Sigmoid colon (tissue), 7 donors: ENCODE measurements around the gene PIP5KL1. TPM values are rescaled to one million over a fixed set of nuclear protein-coding genes. Genes with fewer than 3 reads are reported as not detected.
A peak's percentile ranks its signal among the peaks of the same experiment; 100 is the strongest.

Experiments used
- DNase-seq: peaks from one replicate; pipeline ENCODE4 v3.0.0-alpha.2; 2019
- H3K27ac ChIP-seq, 4 donors: fragments of 200-600 bp; sonication (generic); one replicate each; pipeline ENCODE4 v1.5.1; 2016 to 2019; ENCODE audit warnings: mild to moderate bottlenecking in 1 of 4
- H3K27me3 ChIP-seq, 3 donors: fragments of 200-600 bp; sonication (generic); one replicate each; pipeline ENCODE4 v1.5.1; 2019; ENCODE audit warnings: mild to moderate bottlenecking in 1 of 3
- H3K36me3 ChIP-seq, 4 donors: fragments of 200-600 bp; sonication (generic); one replicate each; pipeline ENCODE4 v1.5.1; 2016 to 2019
- H3K4me1 ChIP-seq, 4 donors: fragments of 200-600 bp; sonication (generic); one replicate each; pipeline ENCODE4 v1.5.1; 2017 to 2019
- H3K4me3 ChIP-seq, 4 donors: fragments of 200-600 bp; sonication (generic); one replicate each; pipeline ENCODE4 v1.5.1; 2017 to 2019; ENCODE audit warnings: mild to moderate bottlenecking in 2 of 4, moderate library complexity in 1 of 4
- H3K9me3 ChIP-seq, 4 donors: fragments of 200-600 bp in 3 of 4; sonication (generic) in 3 of 4; one replicate each; pipeline versions ENCODE4 v1.5.1 to v1.6.1; 2013 to 2019
- EP300 ChIP-seq, 4 donors: sonication (generic); formaldehyde crosslinking; IDR thresholded peaks; one replicate each; pipeline ENCODE4 v1.6.1; 2017; ENCODE audit warnings: antibody characterized with exemption in 4 of 4
- POLR2A ChIP-seq, 2 donors: fragments of 450-650 bp; IDR thresholded peaks; one replicate each; pipeline ENCODE4 v1.6.1; 2016; ENCODE audit warnings: antibody characterized with exemption in 2 of 2, mild to moderate bottlenecking in 2 of 2, moderate library complexity in 2 of 2
- POLR2AphosphoS5 ChIP-seq, 4 donors: sonication (generic); formaldehyde crosslinking; IDR thresholded peaks; one replicate each; pipeline ENCODE4 v1.6.1; 2017; ENCODE audit warnings: antibody characterized with exemption in 4 of 4
- WGBS, 2 donors: extraction: QIAGEN DNeasy Blood & Tissue Kit; methylation state at CpG; one replicate each; pipeline ENCODE4 v1.1.7; 2013; 5-methylcytosine and 5-hydroxymethylcytosine counted together
- intact Hi-C: fragments of 100-400 bp; cut with DNase I; formaldehyde crosslinking; loops from one replicate; pipeline ENCODE4 v1.15.1; 2023
- polyA plus RNA-seq, 3 donors: library from polyadenylated mRNA; stranded (reverse); fragments of 200-250 nt; gene quantifications; one replicate each; pipeline ENCODE4 v1.2.3, GENCODE V29; 2013
- total RNA-seq, 4 donors: library from RNA; depleted of rRNA; stranded (reverse); fragments of >200 nt; gene quantifications; one replicate each; pipeline ENCODE4 v1.1.0, GENCODE V29; 2016
- TF ChIP-seq, protein P1 (sequence below), 4 experiments: fragments of 450-650 bp in 3 of 4; fragments of 200-600 bp in 1 of 4; IDR thresholded peaks; one replicate each; pipeline ENCODE4 v1.5.1; 2016 to 2019; ENCODE audit warnings: antibody characterized with exemption in 4 of 4, mild to moderate bottlenecking in 3 of 4, moderate library complexity in 2 of 4
- donor health status: healthy with polysubstance abuse.
- donor health status: Bipolar disorder and iron deficiency.
- donor health status: healthy.

Gene PIP5KL1
- total and polyA plus RNA-seq, 7 donors, result 0.16 to 4.2 (median 2.1) TPM; not detected in 1

DNA sequence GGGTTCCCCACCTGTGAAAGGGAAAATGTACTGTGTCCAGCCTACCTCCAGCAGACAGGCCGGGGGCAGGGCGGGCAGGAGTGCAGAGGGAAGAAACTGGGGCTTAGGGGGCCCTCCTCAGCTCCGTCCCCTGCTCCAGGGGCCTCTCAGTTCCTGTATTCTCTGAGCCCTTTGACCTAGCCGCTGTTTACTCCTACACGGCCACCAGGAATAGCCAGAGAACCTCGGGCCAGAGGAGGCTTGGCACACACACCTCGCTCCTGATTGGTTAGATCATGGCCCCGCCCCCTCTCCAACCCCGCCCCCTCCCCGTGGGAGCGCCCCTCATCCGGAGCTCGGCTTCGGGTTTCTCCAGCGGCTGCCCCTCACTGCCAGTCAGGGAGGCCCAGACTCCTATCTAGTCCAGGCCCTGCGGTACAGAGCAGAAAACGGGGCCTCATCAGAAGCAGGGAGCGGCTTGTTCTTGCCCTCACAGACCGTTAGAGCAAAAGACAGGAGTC lies 33.3 kb downstream of the PIP5KL1 start:
- H3K4me1 ChIP-seq, result peaks cover 0 to 48% (median 43%) of the 10 kb centered on the region in 4 donors
- intact Hi-C loops, result loop anchor here (1.0 kb wide), 1 partner anchor 19 kb away; no protein-coding TSS in a partner anchor
- H3K36me3 ChIP-seq, result peaks cover 34 to 42% (median 38%) of the 10 kb centered on the region in 4 donors
- peak overlapping the region; percentile 94 to 98 (median 97) for H3K27ac ChIP-seq
- no peaks in the 10 kb centered on the region for H3K27me3 ChIP-seq
- 16 to 19% methylated on average over 19 of the region's 19 CpGs for WGBS, 2 donors
- peak; percentile 29 to 59 (median 48) for TF ChIP-seq POLR2AphosphoS5 (IDR thresholded peaks at IDR 0.05)
- TF ChIP-seq POLR2A (IDR thresholded peaks at IDR 0.05), result no peak
- peak; percentile 96 for DNase-seq
- H3K9me3 ChIP-seq, result peaks cover 0 to 3% (median 0%) of the 10 kb centered on the region in 4 donors
- peak overlapping the region; percentile 17 to 100 (median 63) for H3K4me3 ChIP-seq

DNA sequence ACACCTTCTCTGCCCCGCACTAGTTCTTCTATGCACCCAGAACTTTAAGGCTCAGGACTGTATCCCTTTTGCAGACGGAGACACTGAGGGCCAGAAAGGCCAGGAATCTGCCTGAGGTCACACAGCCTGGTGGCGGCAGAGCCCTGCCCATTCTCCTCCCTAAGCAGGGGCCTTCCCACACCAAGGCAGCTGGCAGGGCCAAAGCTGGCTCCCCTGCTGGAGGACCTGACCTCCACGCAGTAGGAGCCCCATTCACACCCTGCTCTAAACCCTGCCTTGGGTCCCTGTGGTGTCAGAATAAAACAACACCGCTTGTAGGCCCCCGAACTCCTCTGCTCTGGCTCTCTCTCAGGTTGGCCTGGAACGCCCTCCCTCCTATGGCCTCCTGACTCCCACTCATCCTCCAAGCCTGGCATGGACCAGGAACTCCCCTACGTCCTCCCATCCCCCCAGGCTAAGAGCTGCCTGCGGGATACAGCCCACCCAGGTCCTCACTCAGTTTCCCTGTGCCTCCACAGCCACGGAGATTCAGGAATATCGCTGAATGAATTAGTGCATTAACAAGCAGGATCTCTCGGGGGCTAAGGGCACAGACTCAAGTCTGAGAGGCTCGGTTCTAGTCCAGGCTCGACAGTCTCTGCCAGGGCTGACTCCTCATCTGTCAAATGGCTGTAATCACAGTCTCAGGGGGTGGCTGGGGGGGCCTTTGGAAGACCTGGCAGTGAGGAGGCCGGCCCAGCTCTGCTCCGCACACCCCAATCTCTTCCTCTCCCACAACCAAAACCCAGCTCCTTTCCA lies 34.0 kb downstream of the PIP5KL1 start:
- Histone ChIP-seq H3K27ac (peak overlapping the region; percentile 94 to 98 (median 97)), H3K36me3 (peaks cover 37 to 48% (median 39%) of the 10 kb centered on the region in 4 donors)
- 78 to 82% methylated on average over 16 of the region's 16 CpGs for WGBS, 2 donors

DNA sequence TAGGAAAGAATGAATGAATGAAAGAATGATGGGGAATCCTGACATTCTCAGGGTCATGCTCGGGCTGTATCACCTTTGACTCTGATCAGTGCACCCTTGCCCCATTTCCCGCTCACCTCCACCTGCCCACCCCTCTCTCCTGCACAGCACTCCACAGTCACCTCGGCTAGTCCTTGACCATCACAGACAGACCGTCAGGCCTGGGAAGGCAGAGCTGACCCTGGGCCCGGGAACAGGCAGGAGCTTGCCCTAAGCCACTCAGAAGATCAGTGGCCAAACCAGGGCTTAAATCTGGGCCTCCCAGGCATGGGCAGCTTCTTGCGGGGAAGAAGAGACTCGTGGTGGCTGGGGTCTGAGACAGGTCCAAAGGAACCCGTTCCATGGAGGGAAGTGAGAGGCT lies 34.8 kb downstream of the PIP5KL1 start:
- H3K27ac ChIP-seq, result no peak overlapping the region
- TF ChIP-seq EP300 (IDR thresholded peaks at IDR 0.05), result no peak
- no peak for TF ChIP-seq POLR2A (IDR thresholded peaks at IDR 0.05)
- TF ChIP-seq, protein P1, sequence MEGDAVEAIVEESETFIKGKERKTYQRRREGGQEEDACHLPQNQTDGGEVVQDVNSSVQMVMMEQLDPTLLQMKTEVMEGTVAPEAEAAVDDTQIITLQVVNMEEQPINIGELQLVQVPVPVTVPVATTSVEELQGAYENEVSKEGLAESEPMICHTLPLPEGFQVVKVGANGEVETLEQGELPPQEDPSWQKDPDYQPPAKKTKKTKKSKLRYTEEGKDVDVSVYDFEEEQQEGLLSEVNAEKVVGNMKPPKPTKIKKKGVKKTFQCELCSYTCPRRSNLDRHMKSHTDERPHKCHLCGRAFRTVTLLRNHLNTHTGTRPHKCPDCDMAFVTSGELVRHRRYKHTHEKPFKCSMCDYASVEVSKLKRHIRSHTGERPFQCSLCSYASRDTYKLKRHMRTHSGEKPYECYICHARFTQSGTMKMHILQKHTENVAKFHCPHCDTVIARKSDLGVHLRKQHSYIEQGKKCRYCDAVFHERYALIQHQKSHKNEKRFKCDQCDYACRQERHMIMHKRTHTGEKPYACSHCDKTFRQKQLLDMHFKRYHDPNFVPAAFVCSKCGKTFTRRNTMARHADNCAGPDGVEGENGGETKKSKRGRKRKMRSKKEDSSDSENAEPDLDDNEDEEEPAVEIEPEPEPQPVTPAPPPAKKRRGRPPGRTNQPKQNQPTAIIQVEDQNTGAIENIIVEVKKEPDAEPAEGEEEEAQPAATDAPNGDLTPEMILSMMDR (IDR thresholded peaks at IDR 0.05), result no peak
- no peak for TF ChIP-seq POLR2AphosphoS5 (IDR thresholded peaks at IDR 0.05)
- no peak overlapping the region for H3K4me3 ChIP-seq
- no peak for DNase-seq
- no peaks in the 10 kb centered on the region for H3K27me3 ChIP-seq
- H3K4me1 ChIP-seq, result peaks cover 0 to 41% (median 39%) of the 10 kb centered on the region in 4 donors
- 95% methylated on average over 8 of the region's 8 CpGs for WGBS, 2 donors
- intact Hi-C loops, result no loop called here
- peaks cover 40 to 53% (median 44%) of the 10 kb centered on the region in 4 donors for H3K36me3 ChIP-seq
- peaks cover 0 to 3% (median 0%) of the 10 kb centered on the region in 4 donors for H3K9me3 ChIP-seq

More for the DNA sequence above, 34.0 kb downstream of the PIP5KL1 start:
- peak; percentile 66 for DNase-seq
- peak overlapping the region; percentile 17 to 100 (median 63) for H3K4me3 ChIP-seq
- H3K27me3 ChIP-seq, result no peaks in the 10 kb centered on the region
- intact Hi-C loops, result loop anchor here (1.0 kb wide), 1 partner anchor 18 kb away; no protein-coding TSS in a partner anchor
- TF ChIP-seq EP300 (IDR thresholded peaks at IDR 0.05) (no peak), POLR2AphosphoS5 (IDR thresholded peaks at IDR 0.05) (no peak), POLR2A (IDR thresholded peaks at IDR 0.05) (no peak)
- TF ChIP-seq, protein P1 (IDR thresholded peaks at IDR 0.05), result no peak
- H3K4me1 ChIP-seq, result peaks cover 0 to 48% (median 43%) of the 10 kb centered on the region in 4 donors
- peaks cover 0 to 3% (median 0%) of the 10 kb centered on the region in 4 donors for H3K9me3 ChIP-seq

DNA sequence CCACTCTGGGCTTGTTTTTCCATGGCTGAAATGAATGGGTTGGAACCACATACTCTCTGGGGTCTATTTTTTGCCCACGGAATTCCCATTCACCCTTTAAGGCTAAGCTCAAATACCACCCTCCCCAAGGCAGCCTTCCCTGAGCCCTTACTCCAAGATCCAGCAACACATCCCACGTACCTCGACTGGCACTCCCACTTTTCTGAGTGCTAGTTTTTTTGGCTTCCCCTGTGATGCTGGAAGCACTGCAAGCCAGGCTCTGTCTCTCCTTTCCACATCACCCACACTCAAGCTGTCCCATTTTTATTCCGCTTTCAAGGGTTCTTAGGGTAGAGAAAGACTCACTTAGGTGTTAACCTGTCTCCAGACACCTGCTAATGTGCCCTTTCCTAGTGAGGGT lies 37.2 kb downstream of the PIP5KL1 start:
- Histone ChIP-seq H3K27ac (no peak overlapping the region), H3K27me3 (no peaks in the 10 kb centered on the region), H3K4me1 (peaks cover 0 to 25% (median 23%) of the 10 kb centered on the region in 4 donors), H3K9me3 (peaks cover 0 to 3% (median 0%) of the 10 kb centered on the region in 4 donors), H3K36me3 (peaks cover 49 to 71% (median 54%) of the 10 kb centered on the region in 4 donors), H3K4me3 (no peak overlapping the region)
- intact Hi-C loops, result no loop called here
- 95 to 99% methylated on average over 4 of the region's 4 CpGs for WGBS, 2 donors
- DNase-seq, result no peak
- no peak for TF ChIP-seq POLR2AphosphoS5 (IDR thresholded peaks at IDR 0.05)
- TF ChIP-seq, protein P1 (IDR thresholded peaks at IDR 0.05), result no peak
- TF ChIP-seq POLR2A (IDR thresholded peaks at IDR 0.05), result no peak
- TF ChIP-seq EP300 (IDR thresholded peaks at IDR 0.05), result no peak

DNA sequence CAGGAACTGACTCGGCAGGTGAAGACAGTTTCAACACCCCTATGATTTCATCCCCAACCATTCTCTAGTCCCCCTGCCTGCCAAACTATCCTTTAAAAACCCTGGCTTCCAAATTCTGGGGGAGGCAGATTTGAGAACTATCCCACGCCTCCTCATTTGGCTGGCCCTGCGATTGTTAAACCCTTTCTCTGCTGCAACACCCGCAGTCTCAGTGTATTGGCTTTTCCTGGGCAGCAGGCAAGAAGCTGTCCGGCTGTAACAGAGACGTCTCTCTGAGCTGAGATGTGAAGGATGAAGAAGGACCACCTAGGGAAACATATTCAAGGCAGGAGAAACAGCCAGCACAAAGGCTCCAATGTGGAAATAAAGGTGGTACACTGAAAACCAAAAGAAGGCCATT lies 37.7 kb downstream of the PIP5KL1 start:
- 85 to 97% methylated on average over 6 of the region's 6 CpGs for WGBS, 2 donors
- Histone ChIP-seq H3K9me3 (peaks cover 0 to 3% (median 0%) of the 10 kb centered on the region in 4 donors), H3K4me1 (peaks cover 0 to 20% (median 18%) of the 10 kb centered on the region in 4 donors), H3K27ac (no peak overlapping the region), H3K4me3 (no peak overlapping the region), H3K36me3 (peaks cover 53 to 77% (median 58%) of the 10 kb centered on the region in 4 donors), H3K27me3 (no peaks in the 10 kb centered on the region)
- TF ChIP-seq, protein P1 (IDR thresholded peaks at IDR 0.05), result no peak
- TF ChIP-seq EP300 (IDR thresholded peaks at IDR 0.05) (no peak), POLR2A (IDR thresholded peaks at IDR 0.05) (no peak)
- no peak for DNase-seq
- intact Hi-C loops, result no loop called here
